HepG2 (cell line): Measurements from ENCODE around the gene TTC31. TPM values are rescaled to one million over a fixed set of nuclear protein-coding genes. Genes with fewer than 3 reads are reported as not detected.

Source experiments
- ATAC-seq: fragments of 200-7000 bp; cut with Tn5 transposase; 3 replicates; pipeline ENCODE4 v1.9.1; 2020; ENCODE audit warnings: mild to moderate bottlenecking, moderate library complexity
- BruUV-seq: library from RNA; stranded (reverse); fragments of 400-500 nt; replicated peaks from 2 replicates; lab custom pipeline; 2021; lab: Mats Ljungman, UMichigan
- CTCF ChIA-PET: fragments of 300-600 bp; formaldehyde crosslinking; extraction: SDS; loops from one replicate; lab custom pipeline; 2021; ENCODE audit warnings: low total read pairs, inconsistent platforms, low intra/inter-chr PET ratio; lab: Yijun Ruan, JAX
- POLR2A ChIA-PET: fragments of 350-600 bp; sonication (Branson Sonifier 250); formaldehyde crosslinking; loops from one replicate; lab custom pipeline; 2020; ENCODE audit warnings: antibody characterized with exemption, inconsistent platforms; lab: Yijun Ruan, JAX
- DNase-seq: peaks from one replicate; pipeline ENCODE4 v3.0.0-alpha.2; 2015; ENCODE audit warnings: low spot score
- FAIRE-seq: peaks from 3 replicates; lab custom pipeline; 2011; peaks lifted over from hg19 to GRCh38; lab: Jason Lieb, UNC
- H2AFZ ChIP-seq: one replicate; pipeline ENCODE4 v1.6.1; 2011; ENCODE audit warnings: low read length, inconsistent platforms
- H3K27ac ChIP-seq: fragments of 300-600 bp; 3 replicates; pipeline ENCODE4 v1.8.0; 2011; ENCODE audit warnings: mixed run types, mild to moderate bottlenecking, mixed read lengths, low read length, inconsistent platforms; ENCODE audit not compliant: insufficient read depth; ENCODE audit errors: extremely low read length
- H3K27me3 ChIP-seq, 2 experiments: fragments of 200-600 bp in 1 of 2; 2 replicates in 1 of 2; 3 replicates in 1 of 2; pipeline versions ENCODE4 v1.6.0 to v1.8.0; 2011; ENCODE audit warnings: low read length in 2 of 2, mild to moderate bottlenecking in 2 of 2, moderate library complexity in 2 of 2, inconsistent platforms in 1 of 2; ENCODE audit not compliant: insufficient read depth in 2 of 2, control insufficient read depth in 1 of 2
- H3K36me3 ChIP-seq, 2 experiments: fragments of 200-600 bp in 1 of 2; replicated peaks in 1 of 2; 2 replicates in 1 of 2; 3 replicates in 1 of 2; pipeline versions ENCODE4 v1.5.1 to v1.8.0; 2011; ENCODE audit warnings: low read length in 2 of 2, inconsistent platforms in 1 of 2; ENCODE audit not compliant: insufficient read depth in 2 of 2, control insufficient read depth in 1 of 2
- H3K4me1 ChIP-seq: 2 replicates; pipeline ENCODE4 v1.5.1; 2012; ENCODE audit warnings: low read length, inconsistent platforms; ENCODE audit not compliant: insufficient read depth
- H3K4me2 ChIP-seq: 2 replicates; pipeline ENCODE4 v1.6.0; 2011; ENCODE audit warnings: low read depth, low read length, inconsistent platforms
- H3K4me3 ChIP-seq, 3 experiments: fragments of 200-600 bp in 1 of 3; sonication (generic), shearing (Covaris generic) in 1 of 3; replicated peaks in 1 of 3; 2 replicates each; pipeline ENCODE4 v1.5.1; 2011 to 2016; ENCODE audit warnings: low read length in 3 of 3, inconsistent platforms in 2 of 3, low read depth in 2 of 3, mild to moderate bottlenecking in 2 of 3, control low read depth in 1 of 3, mixed read lengths in 1 of 3; ENCODE audit not compliant: insufficient read depth in 1 of 3
- H3K79me2 ChIP-seq: one replicate; pipeline ENCODE4 v1.6.1; 2011; ENCODE audit warnings: low read length, inconsistent platforms; ENCODE audit not compliant: insufficient read depth
- H3K9ac ChIP-seq: 2 replicates; pipeline ENCODE4 v1.6.0; 2011; ENCODE audit warnings: mild to moderate bottlenecking, low read depth, low read length, inconsistent platforms; ENCODE audit not compliant: insufficient read depth
- H3K9me3 ChIP-seq: 2 replicates; pipeline ENCODE4 v1.5.1; 2012; ENCODE audit warnings: mild to moderate bottlenecking, low read length
- H4K20me1 ChIP-seq: 2 replicates; pipeline ENCODE4 v1.6.0; 2011; ENCODE audit warnings: inconsistent platforms, mild to moderate bottlenecking, low read length, moderate library complexity; ENCODE audit not compliant: insufficient read depth
- DPF2 ChIP-seq: sonication (generic); formaldehyde crosslinking; IDR thresholded peaks from 2 replicates; pipeline ENCODE4 v1.4.0; 2020; ENCODE audit warnings: mild to moderate bottlenecking, low read depth, missing genetic modification reagents, borderline replicate concordance
- IKZF1 ChIP-seq: fragments of 450-650 bp; IDR thresholded peaks from 2 replicates; pipeline ENCODE4 v1.7.1; 2016
- PATZ1 ChIP-seq: sonication (generic); formaldehyde crosslinking; IDR thresholded peaks from 2 replicates; pipeline ENCODE4 v1.4.0; 2020; ENCODE audit warnings: missing genetic modification reagents
- RAD21 ChIP-seq: fragments of 450-650 bp; formaldehyde crosslinking; IDR thresholded peaks from 2 replicates; pipeline ENCODE4 v1.5.0; 2020; ENCODE audit warnings: mild to moderate bottlenecking
- SMC3 ChIP-seq: IDR thresholded peaks from 2 replicates; pipeline ENCODE4 v1.6.1; 2011; ENCODE audit warnings: low read length, improper control_type of control experiment
- STAG1 ChIP-seq: sonication (generic); formaldehyde crosslinking; IDR thresholded peaks from 2 replicates; pipeline ENCODE4 v1.4.0; 2020; ENCODE audit warnings: missing genetic modification reagents
- TRAFD1 ChIP-seq: sonication (generic); formaldehyde crosslinking; IDR thresholded peaks from 2 replicates; pipeline ENCODE4 v1.5.1; 2020; ENCODE audit warnings: missing genetic modification reagents, mild to moderate bottlenecking, borderline replicate concordance
- ZC3H4 ChIP-seq: sonication (generic); formaldehyde crosslinking; IDR thresholded peaks from 2 replicates; pipeline ENCODE4 v1.4.0; 2020; ENCODE audit warnings: missing genetic modification reagents, borderline replicate concordance
- ZFP1 ChIP-seq: IDR thresholded peaks from 2 replicates; pipeline ENCODE4 v1.6.1; 2016
- ZMAT3 ChIP-seq: sonication (generic); formaldehyde crosslinking; conservative IDR thresholded peaks from 2 replicates; pipeline ENCODE4 v1.7.0; 2021; ENCODE audit warnings: missing genetic modification reagents
- ZNF3 ChIP-seq: IDR thresholded peaks from 2 replicates; pipeline ENCODE4 v1.7.0; 2017; ENCODE audit warnings: inconsistent platforms
- ZNF318 ChIP-seq: sonication (generic); formaldehyde crosslinking; IDR thresholded peaks from 2 replicates; pipeline ENCODE4 v1.4.0; 2020; ENCODE audit warnings: mild to moderate bottlenecking, missing genetic modification reagents
- ZNF329 ChIP-seq: sonication (generic); formaldehyde crosslinking; IDR thresholded peaks from 2 replicates; pipeline ENCODE4 v1.9.0; 2021; ENCODE audit warnings: low read depth, mild to moderate bottlenecking, missing genetic modification reagents
- ZNF891 ChIP-seq: sonication (generic); formaldehyde crosslinking; IDR thresholded peaks from 2 replicates; pipeline ENCODE4 v1.5.0; 2020; ENCODE audit warnings: mild to moderate bottlenecking, missing genetic modification reagents
- in situ Hi-C: cut with HindIII; loops from 2 replicates; pipeline ENCODE4 v1.10.0; 2017; ENCODE audit warnings: low pct_unique_long_range_greater_than_20kb; ENCODE audit not compliant: extremely low pct_ligation_motif_present
- intact Hi-C: fragments of 100-400 bp; cut with micrococcal nuclease; formaldehyde crosslinking; loops from one replicate; pipeline ENCODE4 v1.10.0; 2022; ENCODE audit not compliant: unreplicated experiment
- polyA plus RNA-seq, 8 experiments: library from polyadenylated mRNA; depleted of rRNA in 3 of 8; stranded (reverse) in 7 of 8; unstranded in 1 of 8; fragments of >200 nt; fragmentation: Illumina TruSeq in 4 of 8; extraction: Trizol in 4 of 8; gene quantifications; 2 replicates each; pipeline versions ENCODE4 v1.2.1 to v1.2.3, GENCODE V29; 2011 to 2016; ENCODE audit warnings: low read depth in 4 of 8, missing spikeins in 1 of 8, mixed read lengths in 1 of 8; ENCODE audit not compliant: insufficient read depth in 1 of 8
- total RNA-seq, 5 experiments: library from RNA; depleted of rRNA; stranded (reverse); fragments of >200 nt; fragmentation: Illumina TruSeq; extraction: Trizol; gene quantifications; 2 replicates each; pipeline ENCODE4 v1.2.3, GENCODE V29; 2016; ENCODE audit warnings: low read depth in 1 of 5

The TTC31 gene
- total and polyA plus RNA-seq, 2 of the 13 experiments (the other 11 are each of a cell fraction or from before 2014, with no cell fraction given): 28.3 to 39.5 TPM

GRCh38 chr2:74532222-74532621 is 49.3 kb downstream of the TTC31 start:
- H3K79me2 ChIP-seq: peaks cover 27% of the 10 kb centered on the region
- POLR2A ChIA-PET: interaction anchor here (0.7 to 5.9 kb wide), 6 partner anchors 24 to 74 kb away, joined by 3 to 76 read pairs (median 12); partner anchors contain the start of genes CCDC142, LBX2, PCGF1 and TTC31
- BruUV-seq: no TSS peak
- H2AFZ ChIP-seq: no peak overlapping the region
- H4K20me1 ChIP-seq: no peaks in the 10 kb centered on the region
- CTCF ChIA-PET: interaction anchor here (1.2 to 2.4 kb wide), 5 partner anchors 25 to 282 kb away, joined by 4 to 19 read pairs (median 5); partner anchors contain the start of genes CCDC142, PCGF1 and TTC31
- no peak overlapping the region for H3K4me3 ChIP-seq
- H3K9ac ChIP-seq: no peak overlapping the region
- intact Hi-C loops (loop anchor here (1.0 kb wide), 1 partner anchor 199 kb away; no protein-coding TSS in a partner anchor), in situ Hi-C loops (no loop called here)
- H3K27me3 ChIP-seq: peaks cover 4 to 11% of the 10 kb centered on the region in 2 experiments; a peak in 3 of 5 replicates
- no peak overlapping the region for H3K4me2 ChIP-seq
- H3K9me3 ChIP-seq: no peaks in the 10 kb centered on the region
- H3K27ac ChIP-seq: no peak overlapping the region
- DNase-seq: peak; percentile 68
- peak; percentile 80 for FAIRE-seq
- peaks cover 12 to 23% of the 10 kb centered on the region in 2 experiments for H3K36me3 ChIP-seq
- H3K4me1 ChIP-seq: peaks cover 32% of the 10 kb centered on the region
- no peak for ATAC-seq
- TF ChIP-seq DPF2: no peak
- TF ChIP-seq SMC3: peak; percentile 76
- no peak for TF ChIP-seq PATZ1
- TF ChIP-seq ZMAT3 (CRISPR knock-in tag): no peak
- peak; percentile 90 for TF ChIP-seq STAG1 (CRISPR knock-in tag)
- no peak for TF ChIP-seq ZC3H4 (CRISPR knock-in tag)
- TF ChIP-seq TRAFD1 (CRISPR knock-in tag): no peak
- TF ChIP-seq ZNF891 (CRISPR knock-in tag): no peak
- TF ChIP-seq ZFP1 (CRISPR knock-in tag): no peak
- no peak for TF ChIP-seq ZNF3 (CRISPR knock-in tag)
- peak; percentile 59; the same call in 1 of the 2 replicates for TF ChIP-seq RAD21 (CRISPR knock-in tag)
- no peak for TF ChIP-seq IKZF1
- no peak for TF ChIP-seq ZNF318 (CRISPR knock-in tag)
- no peak for TF ChIP-seq ZNF329
